22Rv1 (cell line): ENCODE measurements around the gene BCAT1.
"Not testable (repeated sequence)": the region's sequence is repeated elsewhere in the genome, so short reads cannot be mapped to it uniquely, and the experiment has no call there.

Experiments
- H3K27ac ChIP-seq: fragments of 450-650 bp; 2 replicates; pipeline ENCODE4 v1.5.1; 2017
- ZFX ChIP-seq: fragments of 450-650 bp; IDR thresholded peaks from 2 replicates; pipeline ENCODE4 v1.6.1; 2017; ENCODE audit warnings: antibody characterized with exemption, borderline replicate concordance
- TF ChIP-seq, protein P1 (sequence below): fragments of 450-650 bp; IDR thresholded peaks from 2 replicates; pipeline ENCODE4 v1.5.1; 2017; ENCODE audit warnings: mild to moderate bottlenecking

The BCAT1 gene

GRCh38 chr12:24937553-24938244 is 11.2 kb downstream of the BCAT1 start:
- TF ChIP-seq, protein P1, sequence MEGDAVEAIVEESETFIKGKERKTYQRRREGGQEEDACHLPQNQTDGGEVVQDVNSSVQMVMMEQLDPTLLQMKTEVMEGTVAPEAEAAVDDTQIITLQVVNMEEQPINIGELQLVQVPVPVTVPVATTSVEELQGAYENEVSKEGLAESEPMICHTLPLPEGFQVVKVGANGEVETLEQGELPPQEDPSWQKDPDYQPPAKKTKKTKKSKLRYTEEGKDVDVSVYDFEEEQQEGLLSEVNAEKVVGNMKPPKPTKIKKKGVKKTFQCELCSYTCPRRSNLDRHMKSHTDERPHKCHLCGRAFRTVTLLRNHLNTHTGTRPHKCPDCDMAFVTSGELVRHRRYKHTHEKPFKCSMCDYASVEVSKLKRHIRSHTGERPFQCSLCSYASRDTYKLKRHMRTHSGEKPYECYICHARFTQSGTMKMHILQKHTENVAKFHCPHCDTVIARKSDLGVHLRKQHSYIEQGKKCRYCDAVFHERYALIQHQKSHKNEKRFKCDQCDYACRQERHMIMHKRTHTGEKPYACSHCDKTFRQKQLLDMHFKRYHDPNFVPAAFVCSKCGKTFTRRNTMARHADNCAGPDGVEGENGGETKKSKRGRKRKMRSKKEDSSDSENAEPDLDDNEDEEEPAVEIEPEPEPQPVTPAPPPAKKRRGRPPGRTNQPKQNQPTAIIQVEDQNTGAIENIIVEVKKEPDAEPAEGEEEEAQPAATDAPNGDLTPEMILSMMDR, result no peak
- TF ChIP-seq ZFX, result no peak
- no peak overlapping the region for H3K27ac ChIP-seq

- TF ChIP-seq, protein P1, result no peak
- TF ChIP-seq ZFX, result no peak
- H3K27ac ChIP-seq, result no peak overlapping the region
Measured at GRCh38 chr12:24933694-24934407, 15.1 kb downstream of the BCAT1 start.

DNA sequence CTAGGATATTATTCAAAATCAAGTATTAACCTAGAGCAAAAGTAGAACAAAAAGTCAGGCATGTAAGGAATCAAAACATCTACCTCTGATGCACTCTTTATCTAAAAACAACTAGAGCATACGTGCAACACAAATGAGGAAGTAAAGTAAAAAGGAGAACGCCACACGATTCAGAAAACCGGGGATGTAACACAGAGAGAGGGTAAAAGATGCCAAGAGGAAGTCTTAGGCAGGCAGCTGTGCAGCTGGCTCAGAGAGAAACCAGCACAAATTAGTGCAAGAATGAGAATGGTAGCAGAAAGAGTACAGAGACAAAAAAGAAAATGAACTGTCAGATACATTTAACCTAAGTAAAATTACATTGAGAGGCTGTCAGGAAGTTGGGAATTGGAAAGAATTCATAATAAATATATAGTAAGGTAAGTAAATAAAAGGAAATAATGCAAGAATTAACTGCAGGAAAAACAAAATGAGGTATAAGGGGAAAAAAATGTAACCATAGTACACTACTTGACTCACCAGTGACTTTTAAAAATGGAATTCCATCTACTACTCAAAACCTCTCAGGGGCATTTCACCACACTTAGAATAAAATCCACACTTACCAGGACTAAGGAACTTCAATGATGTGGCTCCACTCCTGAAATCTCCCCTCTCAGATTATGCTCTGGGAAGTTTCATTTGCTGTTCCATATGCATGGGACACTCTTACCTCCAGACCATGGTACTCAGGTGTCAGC is 17.1 kb downstream of the BCAT1 start:
- H3K27ac ChIP-seq, result no peak overlapping the region
- TF ChIP-seq, protein P1, result no peak
- TF ChIP-seq ZFX, result no peak

DNA sequence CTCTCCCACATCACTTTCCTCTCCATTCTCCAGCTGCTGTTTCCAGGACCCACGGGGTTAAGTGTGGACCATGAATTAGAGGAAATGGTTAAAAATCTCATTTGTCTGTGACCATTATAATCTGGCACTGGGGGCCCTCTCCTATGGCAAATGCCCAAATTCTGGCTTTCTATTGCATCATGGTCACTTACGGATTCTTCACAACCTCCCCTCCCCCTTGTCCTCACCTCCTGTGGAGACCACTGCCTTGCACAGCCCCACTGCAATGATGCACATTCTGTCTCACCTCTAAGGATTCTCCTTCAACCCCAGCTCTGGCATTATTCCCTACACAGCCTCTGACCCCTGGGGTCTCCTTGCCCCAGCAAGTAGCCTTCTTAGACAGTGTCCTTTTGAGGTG is 18.9 kb downstream of the BCAT1 start:
- H3K27ac ChIP-seq, result no peak overlapping the region
- no peak for TF ChIP-seq ZFX
- TF ChIP-seq, protein P1, result no peak

DNA sequence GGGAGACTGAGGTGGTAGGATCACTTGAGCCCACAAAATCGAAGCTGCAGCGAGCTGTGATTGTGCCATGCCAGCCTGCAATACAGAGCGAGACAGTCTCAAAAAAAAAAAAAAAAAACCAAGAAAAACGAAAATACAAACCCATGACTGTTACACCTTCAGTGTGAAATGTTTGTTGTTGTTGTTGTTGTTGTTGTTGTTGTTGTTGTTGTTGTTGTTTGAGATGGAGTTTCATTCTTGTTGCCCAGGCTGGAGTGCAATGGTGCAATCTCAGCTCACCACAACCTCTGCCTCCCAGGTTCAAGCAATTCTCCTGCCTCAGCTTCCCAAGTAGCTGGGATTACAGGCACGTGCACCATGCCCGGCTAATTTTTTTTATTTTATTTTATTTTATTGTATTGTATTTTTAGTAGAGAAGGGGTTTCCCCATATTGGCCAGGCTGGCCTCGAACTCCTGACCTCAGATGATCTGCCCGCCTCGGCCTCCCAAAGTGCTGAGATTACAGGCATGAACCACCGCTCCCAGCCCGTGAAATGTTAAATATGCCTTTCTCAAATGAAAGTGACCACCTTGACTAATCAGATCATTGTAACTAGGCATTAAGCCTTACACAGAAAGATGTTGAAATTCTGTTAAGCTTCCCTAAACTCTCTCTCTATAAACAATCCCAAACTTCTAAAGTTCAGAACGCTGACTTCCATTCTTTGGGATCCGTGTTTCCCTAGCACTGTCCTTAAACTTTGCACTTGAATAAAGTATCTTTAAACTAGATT is 20.2 kb downstream of the BCAT1 start:
- H3K27ac ChIP-seq, result not testable (repeated sequence)

DNA sequence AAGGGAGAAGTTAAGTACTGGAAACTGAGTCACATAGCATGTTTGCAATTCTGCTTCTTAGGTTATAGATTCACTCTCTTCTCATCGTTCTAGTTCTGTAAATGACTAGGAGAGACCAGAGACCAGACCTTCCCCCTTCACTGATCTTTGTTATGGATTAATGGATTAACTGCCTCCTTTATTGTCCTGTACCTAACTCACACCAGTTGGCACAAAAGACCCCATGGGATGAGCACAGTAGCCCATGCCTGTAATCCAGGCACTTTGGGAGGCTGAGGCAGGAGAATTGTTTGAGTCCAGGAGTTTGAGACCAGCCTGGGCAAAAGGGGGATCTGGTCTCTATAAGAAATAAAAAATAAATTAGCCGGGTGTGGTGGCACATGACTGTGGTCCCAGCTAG is 20.8 kb downstream of the BCAT1 start:
- no peak overlapping the region for H3K27ac ChIP-seq
- TF ChIP-seq, protein P1, result no peak
- no peak for TF ChIP-seq ZFX

DNA sequence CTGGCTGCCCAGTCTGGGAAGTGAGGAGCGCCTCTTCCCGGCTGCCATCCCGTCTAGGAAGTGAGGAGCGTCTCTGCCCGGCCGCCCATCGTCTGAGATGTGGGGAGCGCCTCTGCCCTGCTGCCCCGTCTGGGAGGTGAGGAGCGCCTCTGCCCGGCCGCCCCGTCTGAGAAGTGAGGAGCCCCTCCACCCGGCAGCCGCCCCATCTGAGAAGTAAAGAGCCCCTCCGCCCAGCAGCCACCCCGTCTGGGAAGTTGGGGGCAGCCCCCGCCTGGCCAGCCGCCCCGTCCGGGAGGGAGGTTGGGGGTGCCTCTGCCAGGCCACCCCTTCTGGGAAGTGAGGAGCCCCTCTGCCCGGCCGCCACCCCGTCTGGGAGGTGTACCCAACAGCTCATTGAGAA is 22.8 kb downstream of the BCAT1 start:
- not testable (repeated sequence) for H3K27ac ChIP-seq
